IMR-90 (cell line): Measurements from ENCODE around the gene COL4A3. TPM values are rescaled to one million over a fixed set of nuclear protein-coding genes. Genes with fewer than 3 reads are reported as not detected.

Experiments used
- ATAC-seq: fragments of 200-7000 bp; cut with Tn5 transposase; 2 replicates; pipeline ENCODE4 v1.9.1; 2020; ENCODE audit warnings: low read depth, mild to moderate bottlenecking, moderate library complexity
- BruUV-seq: library from RNA; stranded (reverse); fragments of 400-500 nt; replicated peaks from 2 replicates; lab custom pipeline; 2021; lab: Mats Ljungman, UMichigan
- CTCF ChIA-PET: fragments of 300-600 bp; formaldehyde crosslinking; extraction: SDS; loops from one replicate; lab custom pipeline; 2021; ENCODE audit warnings: antibody characterized with exemption; lab: Yijun Ruan, JAX
- POLR2A ChIA-PET: fragments of 300-600 bp; sonication (Branson Sonifier 250); formaldehyde crosslinking; loops from one replicate; lab custom pipeline; 2022; ENCODE audit warnings: antibody characterized with exemption; ENCODE audit not compliant: unreplicated experiment; lab: Charles Lee
- DNase-seq: peaks from one replicate; pipeline ENCODE4 v3.0.0; 2013
- H2AFZ ChIP-seq: replicated peaks from 2 replicates; pipeline ENCODE3; 2013; ENCODE audit warnings: low read length, mild to moderate bottlenecking; ENCODE audit not compliant: poor library complexity
- H2AK5ac ChIP-seq: 2 replicates; pipeline ENCODE4 v1.6.1; 2013; ENCODE audit warnings: low read depth, low read length, inconsistent platforms
- H2AK9ac ChIP-seq: replicated peaks from 2 replicates; pipeline ENCODE3; 2013; ENCODE audit warnings: mild to moderate bottlenecking, low read depth, low read length, moderate library complexity; ENCODE audit not compliant: poor library complexity
- H2BK120ac ChIP-seq: 2 replicates; pipeline ENCODE4 v1.6.1; 2013; ENCODE audit warnings: low read depth, low read length, inconsistent platforms
- H2BK15ac ChIP-seq: 3 replicates; pipeline ENCODE4 v1.6.1; 2013; ENCODE audit warnings: low read depth, low read length, inconsistent platforms
- H2BK20ac ChIP-seq: 2 replicates; pipeline ENCODE4 v1.6.1; 2013; ENCODE audit warnings: low read depth, mild to moderate bottlenecking, inconsistent platforms, low read length, moderate library complexity
- H2BK5ac ChIP-seq: 2 replicates; pipeline ENCODE4 v1.6.1; 2013; ENCODE audit warnings: mild to moderate bottlenecking, low read depth, low read length, inconsistent platforms; ENCODE audit not compliant: poor library complexity, severe bottlenecking
- H3K14ac ChIP-seq: replicated peaks from 2 replicates; pipeline ENCODE4 v1.6.1; 2013; ENCODE audit warnings: low read depth, low read length, inconsistent platforms
- H3K18ac ChIP-seq: 2 replicates; pipeline ENCODE4 v1.6.1; 2013; ENCODE audit warnings: low read depth, low read length, control low read depth
- H3K23ac ChIP-seq: 2 replicates; pipeline ENCODE4 v1.6.1; 2013; ENCODE audit warnings: low read depth, low read length, inconsistent platforms
- H3K27ac ChIP-seq: 2 replicates; pipeline ENCODE4 v1.5.1; 2013; ENCODE audit warnings: mild to moderate bottlenecking, control low read depth, low read length; ENCODE audit not compliant: insufficient read depth
- H3K27me3 ChIP-seq: 2 replicates; pipeline ENCODE4 v1.6.1; 2013; ENCODE audit warnings: low read length; ENCODE audit not compliant: control insufficient read depth, insufficient read depth
- H3K36me3 ChIP-seq: 2 replicates; pipeline ENCODE4 v1.6.1; 2013; ENCODE audit warnings: low read length, mixed read lengths; ENCODE audit not compliant: control insufficient read depth, insufficient read depth
- H3K4ac ChIP-seq: 2 replicates; pipeline ENCODE4 v1.6.1; 2013; ENCODE audit warnings: low read depth, low read length, inconsistent platforms
- H3K4me1 ChIP-seq: 2 replicates; pipeline ENCODE4 v1.6.1; 2013; ENCODE audit warnings: low read length, mixed read lengths; ENCODE audit not compliant: control insufficient read depth, insufficient read depth
- H3K4me2 ChIP-seq: 2 replicates; pipeline ENCODE4 v1.6.1; 2013; ENCODE audit warnings: low read depth, mild to moderate bottlenecking, control low read depth, low read length, moderate library complexity
- H3K4me3 ChIP-seq: 2 replicates; pipeline ENCODE4 v1.5.1; 2013; ENCODE audit warnings: low read depth, mild to moderate bottlenecking, control low read depth, low read length, moderate library complexity; ENCODE audit not compliant: insufficient read depth
- H3K56ac ChIP-seq: 2 replicates; pipeline ENCODE4 v1.6.1; 2013; ENCODE audit warnings: low read length, inconsistent platforms; ENCODE audit not compliant: insufficient read depth; ENCODE audit errors: extremely low read depth
- H3K79me1 ChIP-seq, 2 experiments: 2 replicates each; pipeline ENCODE4 v1.6.1; 2013; ENCODE audit warnings: low read length in 2 of 2, inconsistent platforms in 1 of 2, low read depth in 1 of 2
- H3K9ac ChIP-seq: 2 replicates; pipeline ENCODE4 v1.6.1; 2013; ENCODE audit warnings: low read depth, low read length, control low read depth
- H3K9me1 ChIP-seq: 2 replicates; pipeline ENCODE4 v1.6.1; 2013; ENCODE audit warnings: low read length, inconsistent platforms; ENCODE audit not compliant: insufficient read depth
- H3K9me3 ChIP-seq: 2 replicates; pipeline ENCODE4 v1.6.1; 2013; ENCODE audit warnings: low read length; ENCODE audit not compliant: control insufficient read depth, insufficient read depth
- H4K20me1 ChIP-seq: 2 replicates; pipeline ENCODE4 v1.6.1; 2013; ENCODE audit warnings: low read length, inconsistent platforms; ENCODE audit not compliant: insufficient read depth
- H4K5ac ChIP-seq: 2 replicates; pipeline ENCODE4 v1.6.1; 2013; ENCODE audit warnings: mild to moderate bottlenecking, low read depth, low read length, control low read depth
- H4K8ac ChIP-seq, 2 experiments: 2 replicates each; pipeline ENCODE4 v1.6.1; 2013; ENCODE audit warnings: low read depth in 2 of 2, low read length in 2 of 2, control low read depth in 1 of 2, inconsistent platforms in 1 of 2
- H4K91ac ChIP-seq: 2 replicates; pipeline ENCODE4 v1.6.1; 2013; ENCODE audit warnings: low read depth, low read length, inconsistent platforms; ENCODE audit not compliant: insufficient read depth
- ELK1 ChIP-seq: fragments of 150-350 bp; IDR thresholded peaks from 2 replicates; pipeline ENCODE4 v1.6.1; 2016; ENCODE audit warnings: low read depth, mild to moderate bottlenecking, low read length, moderate library complexity, borderline replicate concordance
- USF2 ChIP-seq: fragments of 150-350 bp; IDR thresholded peaks from 2 replicates; pipeline ENCODE4 v1.6.1; 2017; ENCODE audit warnings: mild to moderate bottlenecking, antibody characterized with exemption, low read length, low read depth
- WGBS, 2 experiments: methylation state at CpG; one replicate each; pipeline versions ENCODE4 v1.1.5 to v1.1.7; 2013; ENCODE audit warnings: missing lambda C conversion rate in 2 of 2; ENCODE audit not compliant: insufficient read length in 1 of 2; ENCODE audit errors: extremely low coverage in 2 of 2; 5-methylcytosine and 5-hydroxymethylcytosine counted together
- dilution Hi-C: fragments of 300-500 bp; cut with HindIII; formaldehyde crosslinking; loops from one replicate; pipeline ENCODE4 v1.14.3; 2018; ENCODE audit warnings: low sequenced_read_pairs; ENCODE audit not compliant: unreplicated experiment
- in situ Hi-C: fragments of 300-500 bp; cut with MboI; formaldehyde crosslinking; loops from 3 replicates; pipeline ENCODE4 v1.14.3; 2019; ENCODE audit warnings: low sequenced_read_pairs, inconsistent platforms, mixed read lengths
- intact Hi-C: fragments of 100-400 bp; cut with micrococcal nuclease; formaldehyde crosslinking; loops from 2 replicates; pipeline ENCODE4 v1.10.0; 2022
- polyA plus RNA-seq, 3 experiments: library from polyadenylated mRNA; depleted of rRNA; stranded (reverse); fragments of >200 nt; gene quantifications; 2 replicates each; pipeline ENCODE4 v1.2.3, GENCODE V29; 2012; ENCODE audit warnings: low replicate concordance in 1 of 3
- total RNA-seq: library from RNA; depleted of rRNA; stranded (reverse); fragments of >200 nt; gene quantifications from 2 replicates; pipeline ENCODE4 v1.2.3, GENCODE V29; 2012

COL4A3 gene
- total and polyA plus RNA-seq, 2 of the 4 experiments (the other 2 are of a cell fraction): not detected

GRCh38 chr2:227115761-227116160 lies 48.7 kb upstream of the COL4A3 start:
- in situ Hi-C loops: no loop called here
- CTCF ChIA-PET: no interaction called here
- no TSS peak for BruUV-seq

More at GRCh38 chr2:227115761-227116160, 48.7 kb upstream of the COL4A3 start:
- no peak overlapping the region for H3K4ac ChIP-seq
- peak; percentile 46 for ATAC-seq
- WGBS, 2 experiments: 0% methylated on average over 3 of the region's 5 CpGs; no CpG with 5 or more reads in 1 of the 2 experiments
- H4K5ac ChIP-seq: no peak overlapping the region
- no peak overlapping the region for H3K14ac ChIP-seq
- H3K79me1 ChIP-seq: no peaks in the 10 kb centered on the region
- no peaks in the 10 kb centered on the region for H3K36me3 ChIP-seq
- no peak overlapping the region for H2BK5ac ChIP-seq
- TF ChIP-seq USF2 (peak; percentile 47), ELK1 (no peak)
- H4K8ac ChIP-seq: no peak overlapping the region
- no peaks in the 10 kb centered on the region for H3K4me1 ChIP-seq
- intact Hi-C loops (no loop called here), dilution Hi-C loops (no loop called here)
- H2BK120ac ChIP-seq: no peak overlapping the region
- H4K91ac ChIP-seq: no peak overlapping the region
- H2AFZ ChIP-seq: no peak overlapping the region
- H3K18ac ChIP-seq: no peak overlapping the region
- DNase-seq: peak; percentile 42
- no peak overlapping the region for H3K4me2 ChIP-seq
- no peak overlapping the region for H3K56ac ChIP-seq
- no peaks in the 10 kb centered on the region for H3K9me1 ChIP-seq
- no peak overlapping the region for H3K23ac ChIP-seq
- POLR2A ChIA-PET: no interaction called here
- H3K27ac ChIP-seq: no peak overlapping the region
- H3K9me3 ChIP-seq: no peaks in the 10 kb centered on the region
- H2AK9ac ChIP-seq: no peak overlapping the region
- H3K27me3 ChIP-seq: no peaks in the 10 kb centered on the region; the same call in 1 of the 2 replicates
- H2BK20ac ChIP-seq: no peak overlapping the region
- H3K9ac ChIP-seq: no peak overlapping the region
- H3K4me3 ChIP-seq: no peak overlapping the region
- no peak overlapping the region for H2AK5ac ChIP-seq
- no peak overlapping the region for H2BK15ac ChIP-seq
- H4K20me1 ChIP-seq: no peaks in the 10 kb centered on the region
